ENCODE measurements around the gene IVD.
A peak's percentile ranks its signal among the peaks of the same experiment; 100 is the strongest.

Gene IVD

DNA sequence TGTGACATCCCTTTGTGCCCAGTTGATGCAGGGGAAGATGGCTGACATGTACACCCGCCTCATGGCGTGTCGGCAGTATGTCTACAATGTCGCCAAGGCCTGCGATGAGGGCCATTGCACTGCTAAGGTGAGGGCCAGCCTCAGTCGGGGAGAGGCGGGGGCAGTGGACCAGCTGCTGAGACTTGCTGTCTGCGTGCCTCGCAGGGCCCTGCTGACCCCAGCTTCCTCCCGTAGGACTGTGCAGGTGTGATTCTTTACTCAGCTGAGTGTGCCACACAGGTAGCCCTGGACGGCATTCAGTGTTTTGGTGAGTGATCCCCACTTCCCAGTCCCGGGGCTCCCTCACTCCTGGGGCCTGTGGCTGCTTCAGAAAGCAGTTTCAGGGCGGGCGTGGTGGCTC lies 10.5 kb downstream of the IVD start:
- DNase-seq, result no peak

DNA sequence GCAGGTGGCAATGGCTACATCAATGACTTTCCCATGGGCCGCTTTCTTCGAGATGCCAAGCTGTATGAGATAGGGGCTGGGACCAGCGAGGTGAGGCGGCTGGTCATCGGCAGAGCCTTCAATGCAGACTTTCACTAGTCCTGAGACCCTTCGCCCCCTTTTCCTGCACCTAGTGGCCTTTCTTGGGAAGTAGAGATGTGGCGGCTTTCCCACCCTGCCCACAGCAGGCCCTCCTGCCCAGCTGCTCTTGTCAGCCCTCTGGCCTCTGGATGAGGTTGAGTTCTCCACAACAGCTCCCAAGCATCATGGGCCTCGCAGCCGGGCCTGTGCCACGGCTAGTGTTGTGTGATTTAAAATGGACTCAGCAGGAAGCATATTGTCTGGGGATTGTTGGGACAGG lies 12.5 kb downstream of the IVD start:
- DNase-seq, result no peak

DNA sequence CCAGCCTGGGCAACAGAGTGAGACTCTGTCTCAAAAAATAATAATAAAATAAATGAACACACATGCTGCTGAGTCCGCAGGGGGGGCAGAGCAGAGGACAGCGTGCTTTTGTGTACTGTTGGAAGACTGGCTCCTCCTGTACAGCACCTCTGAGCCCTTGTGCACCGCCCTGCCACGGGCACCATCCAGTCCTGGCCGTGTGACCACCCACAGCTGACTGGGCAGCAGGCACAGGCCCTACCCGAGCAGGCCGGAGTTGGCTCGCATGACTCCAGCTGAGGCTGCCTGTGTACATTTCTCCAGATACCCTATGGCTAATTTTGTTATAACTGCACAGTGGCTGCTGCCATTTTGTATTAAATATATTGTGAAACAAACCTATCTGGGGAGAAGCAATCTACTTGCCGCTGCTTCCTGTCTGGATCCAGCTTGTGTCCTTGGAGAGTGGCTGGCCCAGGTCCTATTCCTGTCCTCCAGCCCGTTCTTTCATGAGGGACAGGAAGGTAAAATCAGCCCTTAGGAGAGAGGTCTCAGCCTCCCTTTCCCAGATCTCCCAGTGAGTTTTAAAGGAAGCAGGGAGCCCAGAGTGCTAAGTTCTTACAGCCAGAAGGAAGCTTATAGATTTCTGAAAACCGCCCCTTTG lies 14.6 kb downstream of the IVD start:
- no peak for DNase-seq

DNA sequence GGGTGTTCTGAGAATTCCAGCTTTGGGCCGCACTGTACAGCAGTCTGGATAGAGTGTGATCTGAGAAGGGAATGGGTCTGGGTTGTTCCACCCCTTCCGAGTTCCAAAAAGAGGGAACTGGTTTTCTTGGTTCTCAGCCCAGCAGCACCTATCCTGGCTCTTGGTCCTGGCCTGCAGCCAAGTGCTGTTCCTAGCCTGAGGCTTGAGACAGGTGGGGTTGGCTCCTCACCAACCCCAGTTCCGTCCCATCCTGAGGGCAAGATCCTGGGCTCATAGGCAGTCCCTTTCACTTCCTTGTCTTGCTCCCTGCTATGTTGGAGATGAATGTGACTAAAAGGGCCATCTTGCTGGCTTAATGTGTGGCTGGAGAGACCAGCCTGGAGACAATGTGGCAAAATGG lies 15.2 kb downstream of the IVD start:
- DNase-seq, result peak; percentile 5

DNA sequence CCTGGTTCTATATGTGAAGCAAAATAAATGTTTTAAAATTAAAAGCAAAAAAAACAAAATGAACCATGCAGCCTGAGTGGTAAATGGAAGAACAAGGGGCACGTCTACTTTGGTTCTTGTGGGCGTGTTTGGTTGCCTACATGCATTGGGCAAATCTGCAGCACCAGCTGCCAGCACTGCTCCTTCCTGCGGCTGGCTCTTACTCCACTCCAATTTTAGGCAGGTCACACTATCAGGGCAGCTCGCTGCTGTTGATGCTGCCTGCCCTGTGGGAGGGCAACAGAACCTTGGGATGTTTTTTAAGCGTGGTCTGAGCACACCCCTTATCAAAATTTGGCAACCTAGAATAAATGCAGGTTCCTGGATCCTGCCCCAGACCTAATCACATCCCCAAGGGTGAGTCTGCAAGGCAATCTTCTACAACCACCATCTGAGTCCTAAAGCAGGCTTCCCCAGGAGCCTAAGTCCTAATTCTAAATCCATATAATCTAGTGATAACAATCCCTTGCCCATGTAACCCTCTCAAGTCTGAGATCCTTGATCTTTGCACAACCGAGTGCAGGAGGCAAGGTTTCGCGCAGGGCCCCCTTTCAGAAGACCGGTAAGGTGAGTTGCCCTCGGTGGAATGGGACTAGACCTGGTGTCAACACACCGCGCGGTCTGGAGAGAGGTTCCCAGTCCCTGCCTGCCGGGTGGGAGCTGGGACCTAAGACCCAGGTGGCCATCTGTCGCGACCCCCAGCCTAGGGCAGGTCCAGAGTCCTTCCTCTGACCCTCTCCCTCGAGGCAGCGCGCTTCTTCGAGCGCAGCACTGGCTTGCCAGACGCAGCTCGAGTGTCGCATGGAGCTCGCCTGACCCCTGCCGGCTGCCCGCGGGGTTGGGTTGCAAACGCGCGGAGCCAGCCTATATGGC lies 15.9 kb downstream of the IVD start:
- peak; percentile 54 for DNase-seq

DNA sequence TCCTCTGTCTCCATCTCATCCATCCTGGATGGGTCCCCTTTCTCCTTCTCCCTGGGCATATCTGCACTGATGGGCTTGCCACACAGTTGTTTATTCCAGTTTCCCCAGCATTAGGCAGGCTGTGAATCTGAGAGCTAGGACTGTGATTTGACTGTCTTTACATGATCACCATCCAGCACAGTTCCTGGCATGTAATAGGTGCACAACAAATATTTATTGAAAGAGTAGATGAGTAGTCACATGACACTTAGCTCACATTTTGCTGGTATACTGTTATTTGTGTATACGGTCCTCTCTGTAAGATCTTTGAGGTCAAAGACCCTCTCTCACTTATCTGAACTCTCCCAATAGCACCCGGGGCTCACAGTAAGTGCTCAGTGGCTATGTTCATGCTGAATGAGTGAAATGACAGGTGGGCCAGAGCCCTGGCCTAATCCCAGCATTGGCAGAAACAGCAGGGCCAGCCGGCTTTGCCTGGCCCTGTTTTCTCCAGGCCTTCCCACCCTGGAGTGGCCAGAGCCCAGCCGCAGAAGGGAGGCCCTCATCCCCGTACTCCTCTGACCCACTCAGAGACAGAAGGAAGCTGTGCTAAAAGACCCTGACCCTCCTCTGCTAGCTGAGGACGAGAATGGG lies 19.0 kb downstream of the IVD start:
- no peak for DNase-seq

DNA sequence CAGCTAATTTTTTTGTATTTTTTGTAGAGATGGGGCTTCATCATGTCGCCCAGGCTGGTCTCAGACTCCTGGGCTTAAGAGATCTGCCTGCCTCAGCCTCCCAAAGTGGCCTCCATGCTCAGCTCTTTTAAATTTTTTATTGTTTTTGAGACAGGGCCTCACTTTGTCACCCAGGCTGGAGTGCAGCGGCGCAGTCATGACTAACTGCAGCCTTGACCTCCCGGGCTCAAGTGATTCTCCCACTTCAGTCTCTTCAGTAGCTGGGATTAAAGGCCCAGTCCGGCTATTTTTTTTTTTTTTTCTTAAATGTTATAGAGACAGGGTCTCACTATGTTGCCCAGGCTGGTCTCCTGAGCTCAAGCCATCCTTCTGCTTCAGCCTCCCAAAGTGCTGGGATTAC lies 20.1 kb downstream of the IVD start:
- no peak for DNase-seq

DNA sequence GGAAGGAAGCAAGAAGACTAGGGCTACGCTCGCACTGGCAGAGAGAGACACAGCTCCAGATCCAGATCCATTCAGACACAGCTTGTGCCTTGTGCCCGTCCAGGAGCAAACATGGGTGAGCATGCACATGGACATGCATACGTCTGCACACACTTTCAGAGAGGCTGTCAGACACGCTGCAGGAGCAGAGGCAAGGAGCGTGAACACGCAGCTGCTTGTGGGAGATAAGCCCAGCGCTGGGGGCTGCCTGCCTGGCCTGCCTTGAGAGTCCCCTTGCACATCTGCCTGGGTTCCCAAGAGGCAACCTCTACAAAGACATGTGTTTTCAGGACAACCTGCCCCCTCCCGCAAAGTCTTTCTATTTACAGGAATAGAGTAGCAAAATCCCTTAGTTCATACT lies 21.6 kb downstream of the IVD start:
- no peak for DNase-seq

DNA sequence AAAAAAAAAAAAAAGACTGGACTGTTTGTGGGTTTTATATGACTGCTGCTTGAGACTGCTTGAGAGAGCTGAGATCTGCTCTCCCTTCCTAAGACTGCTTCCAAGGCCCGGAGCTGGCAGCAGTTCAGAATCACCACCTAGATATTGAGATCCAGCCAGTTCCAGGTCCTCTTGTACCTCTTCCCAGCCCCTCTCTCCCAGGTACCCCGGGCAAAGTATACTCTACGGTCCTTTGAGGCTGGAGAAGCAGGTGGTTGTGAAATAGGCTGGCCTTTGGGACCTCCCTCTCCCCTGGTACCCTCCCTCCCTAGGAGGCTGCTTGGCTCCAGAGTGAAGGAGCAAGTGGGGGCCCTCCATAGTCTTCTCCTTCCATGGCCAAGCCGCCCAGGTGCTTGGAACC lies 22.6 kb downstream of the IVD start:
- no peak for DNase-seq

DNA sequence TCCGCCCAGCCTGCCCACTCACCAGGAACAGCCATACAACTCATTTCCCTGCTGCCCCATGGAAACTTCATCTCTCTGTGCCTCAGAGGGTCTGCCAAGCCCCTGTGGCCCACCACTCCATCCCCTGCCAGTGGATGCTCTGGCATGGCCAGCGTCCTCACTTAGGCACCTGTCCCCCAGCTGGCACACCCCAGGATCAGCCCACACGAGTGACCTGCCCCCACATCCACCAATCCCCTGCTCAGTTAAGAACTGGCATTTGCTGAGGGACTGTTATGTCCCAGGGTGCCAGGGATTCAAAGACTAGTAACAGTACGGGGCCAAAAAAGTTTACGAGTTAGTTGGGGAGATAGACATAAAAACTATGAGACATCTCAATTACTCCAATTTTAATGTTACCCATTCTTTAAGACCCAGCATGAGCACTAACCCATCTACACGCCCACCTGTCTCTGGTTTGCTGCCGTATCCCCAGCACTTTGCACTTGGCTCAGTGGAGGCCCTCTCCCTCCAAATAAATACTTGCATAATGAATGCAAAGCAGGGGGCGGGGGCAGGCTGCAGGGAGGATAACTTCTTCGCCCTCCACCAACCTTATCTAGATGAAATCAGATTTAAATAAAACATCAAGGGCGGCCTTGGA lies 23.6 kb downstream of the IVD start:
- no peak for DNase-seq

DNA sequence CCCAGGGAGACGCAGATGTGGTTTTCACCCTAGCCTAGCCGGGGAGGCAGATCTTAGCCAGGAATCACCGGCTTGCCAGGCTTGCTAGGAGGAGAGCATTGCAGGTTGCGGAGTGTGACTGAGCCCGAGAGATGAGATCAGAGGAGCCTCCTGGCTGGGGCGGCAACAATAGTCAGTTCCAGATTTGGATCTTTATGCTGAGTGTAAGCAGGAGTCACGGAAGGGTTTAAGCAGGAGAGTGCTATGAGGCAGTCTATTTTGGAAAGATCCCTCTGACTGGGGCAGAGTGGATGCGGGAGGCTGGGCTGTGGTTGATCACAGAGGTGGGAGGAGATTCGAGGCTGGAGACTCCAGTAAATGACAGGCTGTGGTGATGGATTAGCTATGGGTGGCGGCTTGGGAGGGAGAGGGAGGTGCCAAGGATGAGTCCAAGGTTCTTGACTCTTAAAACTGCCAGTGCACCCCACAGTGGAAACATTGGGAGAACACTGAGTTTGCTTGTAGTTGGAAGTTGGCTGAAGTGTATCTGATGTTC lies 24.7 kb downstream of the IVD start:
- no peak for DNase-seq

DNA sequence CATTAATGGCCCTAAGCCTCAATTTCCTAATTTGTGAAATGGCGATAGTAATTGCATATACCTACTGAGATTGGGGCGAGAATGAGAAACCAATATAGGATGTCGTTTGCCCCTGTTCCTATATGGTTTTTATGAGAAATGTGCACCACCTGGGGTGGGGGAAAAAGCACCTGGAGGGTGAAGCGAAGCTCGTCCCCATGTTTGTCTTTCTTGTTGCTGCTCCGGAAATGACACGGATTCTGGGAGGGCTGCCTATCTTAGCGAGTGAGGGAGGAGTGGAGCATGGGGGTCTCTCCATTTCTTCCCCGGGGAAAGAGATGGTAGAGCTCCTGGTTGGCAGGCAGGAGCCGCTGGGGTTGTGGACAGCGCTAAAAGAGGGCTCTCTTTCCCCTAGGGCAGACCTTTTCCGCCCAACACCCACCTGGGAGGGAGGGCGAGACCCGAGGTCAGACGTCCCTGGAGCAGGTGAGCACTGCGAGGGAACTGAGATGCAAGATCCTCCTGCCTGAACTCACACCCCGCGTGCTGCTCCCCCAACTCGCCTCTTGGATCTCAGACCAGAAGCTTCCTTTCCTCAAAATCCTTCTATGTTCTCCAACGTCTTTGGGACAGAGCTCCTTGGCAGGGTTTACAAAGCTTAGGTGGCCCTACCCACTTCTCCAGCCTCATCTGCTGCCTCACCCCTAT lies 29.6 kb downstream of the IVD start:
- no peak for DNase-seq

DNA sequence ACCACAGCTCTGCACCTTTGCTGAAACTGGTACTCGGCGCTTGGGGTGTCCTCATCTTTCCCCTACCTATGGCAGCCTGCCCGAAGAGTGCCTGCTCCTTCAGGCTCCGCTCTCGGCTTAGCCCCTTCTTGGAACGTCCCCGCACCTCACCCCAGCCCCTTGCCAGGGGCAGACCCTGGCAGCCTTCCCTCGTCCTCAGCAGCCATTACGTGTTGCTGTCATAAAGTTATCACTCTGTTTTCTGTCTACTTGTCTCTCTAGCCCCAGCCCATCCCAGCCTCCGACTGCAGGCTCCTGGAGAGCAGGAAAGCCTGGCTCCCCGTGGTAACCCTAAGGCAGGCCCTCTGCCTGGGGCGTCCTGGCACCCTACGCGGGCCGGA lies 30.1 kb downstream of the IVD start:
- DNase-seq, result no peak

DNA sequence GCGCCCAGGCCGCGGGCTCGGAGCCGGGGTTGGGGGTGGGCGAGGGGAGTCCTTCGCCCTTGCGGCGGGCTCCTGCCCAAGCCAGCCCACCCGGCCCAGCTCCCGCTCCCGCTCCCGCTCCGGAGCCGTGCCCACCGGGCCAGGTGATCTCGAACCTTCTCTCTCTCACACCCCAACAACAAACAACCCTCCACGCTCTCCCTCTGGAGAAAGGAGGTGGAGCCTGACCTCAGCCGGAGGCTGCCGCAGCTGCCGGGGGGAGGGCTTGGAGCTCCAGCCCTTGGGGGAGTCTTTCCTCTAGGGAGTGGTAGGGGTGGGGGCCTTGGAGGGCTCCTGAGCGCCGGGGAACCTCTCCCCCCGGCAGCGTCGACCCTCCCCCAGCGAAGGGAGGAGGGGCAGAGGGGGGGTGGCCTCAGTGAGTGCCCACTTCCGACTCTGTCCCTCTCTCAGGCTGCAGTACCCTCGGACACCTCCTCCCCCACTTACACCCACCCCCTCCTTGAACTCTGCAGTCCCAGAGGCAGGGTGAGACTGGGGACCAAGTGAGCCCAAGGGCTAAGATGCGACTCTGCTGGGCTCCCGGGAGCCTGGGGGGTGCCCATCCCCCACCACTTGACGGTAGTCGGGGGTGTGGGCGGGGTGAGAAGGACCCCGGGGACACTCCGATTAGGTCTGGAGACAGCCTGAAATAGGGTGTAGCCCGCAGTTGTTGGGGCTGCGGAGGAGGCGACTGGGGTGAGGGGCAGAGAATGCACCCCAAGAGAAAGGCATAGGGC lies 30.7 kb downstream of the IVD start:
- DNase-seq, result peak; percentile 60

DNA sequence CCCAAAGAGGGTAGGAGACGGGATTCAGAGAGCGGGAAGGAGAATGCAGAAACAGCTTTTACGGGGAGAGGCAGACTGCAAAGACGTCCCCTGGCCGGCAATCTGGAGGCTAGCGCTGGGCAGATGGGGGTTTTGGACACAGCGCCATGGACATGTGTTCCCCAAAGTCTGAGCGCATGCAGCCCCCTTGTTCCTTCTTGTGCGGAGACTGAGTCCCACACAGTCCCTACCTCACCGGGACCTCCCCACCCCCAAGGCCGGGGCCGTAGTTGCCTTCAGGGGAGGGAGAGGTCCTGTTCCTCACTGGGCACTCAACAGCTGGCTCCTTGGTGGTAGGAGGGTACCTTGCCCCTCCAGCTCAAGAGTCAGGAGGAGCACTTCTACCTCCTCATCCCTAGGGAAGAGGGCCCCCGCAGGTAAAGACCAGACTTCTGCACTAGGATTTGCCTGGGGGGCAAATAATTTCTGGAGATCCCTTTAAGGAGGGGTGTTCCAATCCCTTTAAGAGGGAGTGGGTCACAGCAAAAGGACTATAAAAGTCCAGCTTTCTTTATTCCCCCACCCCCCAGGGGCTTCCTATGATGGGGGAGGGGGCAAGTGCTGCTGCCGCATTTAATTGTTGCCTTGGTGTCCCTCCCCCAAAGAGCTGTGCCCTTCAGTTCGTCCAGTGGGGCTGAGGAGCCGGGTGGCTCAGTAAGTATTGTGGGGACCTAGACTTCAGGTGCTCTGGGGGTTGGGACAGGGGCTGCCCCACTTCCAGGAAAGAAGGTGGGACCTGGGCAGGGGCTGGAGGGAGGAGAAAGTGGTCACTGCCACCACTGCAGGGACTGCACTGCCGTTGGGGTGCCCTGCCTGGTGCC lies 31.5 kb downstream of the IVD start:
- DNase-seq, result no peak

DNA sequence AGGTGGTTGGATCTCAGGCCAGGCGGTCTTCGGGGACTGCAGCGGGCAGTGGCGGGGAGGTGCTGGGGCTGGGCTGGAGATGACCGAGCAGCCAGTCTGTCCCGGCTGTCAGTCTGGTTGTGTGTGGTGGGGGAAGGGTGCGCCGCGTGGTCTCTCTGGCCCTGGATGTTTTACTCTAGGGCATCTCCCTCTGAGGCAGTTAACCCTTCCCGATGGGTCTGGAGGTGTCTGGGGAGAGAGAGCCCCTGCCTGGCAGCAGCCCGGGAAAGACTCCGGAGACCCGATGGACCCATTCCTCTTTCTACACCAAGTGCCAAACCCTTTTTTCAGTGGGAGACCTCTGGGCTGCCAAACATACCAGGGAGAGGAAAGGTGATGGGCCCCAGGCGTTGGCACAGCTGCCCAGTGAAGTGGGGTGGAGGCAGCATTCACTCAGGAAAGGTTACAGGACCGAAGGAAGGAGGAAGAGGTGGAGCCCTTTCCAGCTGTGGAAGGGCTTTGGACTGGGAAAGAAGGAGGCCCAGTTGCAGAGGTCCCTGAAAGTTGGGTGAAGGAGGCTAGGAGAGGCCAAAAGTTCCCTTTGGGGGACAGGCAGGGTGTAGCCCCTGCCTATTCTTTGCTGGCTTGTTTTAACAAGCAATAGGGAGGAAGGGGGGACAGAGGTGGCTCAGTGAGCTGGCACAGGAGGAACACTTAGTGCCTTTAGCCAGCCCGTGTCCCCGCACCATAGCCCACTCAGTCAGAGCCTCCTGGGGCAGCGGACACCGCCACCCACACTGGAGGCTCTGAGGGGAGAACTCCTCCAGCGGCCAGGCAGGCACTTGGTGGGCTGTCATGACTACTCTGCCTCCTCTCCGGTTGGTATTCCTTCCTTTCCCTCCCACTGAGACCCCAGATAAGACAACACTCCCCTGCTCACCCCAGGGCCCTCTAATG lies 32.4 kb downstream of the IVD start:
- DNase-seq, result no peak

DNA sequence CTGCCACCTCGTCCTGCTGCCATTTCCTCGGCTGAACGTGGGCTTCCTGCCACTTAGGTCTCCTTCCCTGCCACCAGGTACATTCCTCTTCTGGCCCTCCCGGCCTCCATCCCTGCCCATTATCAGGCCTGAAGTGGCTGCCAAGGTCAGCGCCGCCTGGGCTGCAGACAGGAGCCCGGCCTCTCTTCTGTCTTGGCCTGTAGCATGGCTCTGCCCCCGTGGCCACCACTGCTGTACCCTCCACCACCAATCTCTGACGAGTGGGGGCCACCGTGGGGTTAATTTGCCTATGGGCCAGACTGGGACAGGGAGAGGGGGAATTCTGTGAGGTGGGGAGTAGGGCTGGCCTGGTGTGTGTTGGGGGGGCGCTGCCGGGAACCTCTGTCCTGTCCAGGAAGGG lies 33.1 kb downstream of the IVD start:
- no peak for DNase-seq

DNA sequence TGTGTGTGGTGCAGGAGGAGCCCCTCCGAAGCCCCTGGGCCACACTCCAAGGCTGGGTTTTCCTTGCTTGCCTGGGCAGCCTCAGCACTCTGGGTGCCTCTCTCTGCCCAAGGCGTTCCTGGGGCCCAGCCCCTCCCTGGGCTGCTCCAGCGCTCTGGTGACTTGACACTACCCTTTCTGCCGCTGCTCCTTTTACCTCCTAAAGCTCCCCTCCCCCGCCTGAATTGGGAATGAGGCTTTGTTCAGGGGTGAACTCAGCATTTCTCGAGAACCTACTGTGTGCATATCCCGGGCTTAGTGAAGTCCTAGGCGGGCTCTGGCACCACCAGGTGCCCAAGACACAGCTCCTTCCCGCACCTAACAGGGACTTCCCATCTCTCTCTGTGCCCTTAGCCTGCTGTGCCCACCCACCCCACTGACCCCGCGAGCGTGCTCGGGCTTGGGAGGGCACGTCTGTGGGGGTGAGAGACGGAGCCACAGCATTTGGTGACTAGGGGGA lies 33.9 kb downstream of the IVD start:
- peak; percentile 9 for DNase-seq

DNA sequence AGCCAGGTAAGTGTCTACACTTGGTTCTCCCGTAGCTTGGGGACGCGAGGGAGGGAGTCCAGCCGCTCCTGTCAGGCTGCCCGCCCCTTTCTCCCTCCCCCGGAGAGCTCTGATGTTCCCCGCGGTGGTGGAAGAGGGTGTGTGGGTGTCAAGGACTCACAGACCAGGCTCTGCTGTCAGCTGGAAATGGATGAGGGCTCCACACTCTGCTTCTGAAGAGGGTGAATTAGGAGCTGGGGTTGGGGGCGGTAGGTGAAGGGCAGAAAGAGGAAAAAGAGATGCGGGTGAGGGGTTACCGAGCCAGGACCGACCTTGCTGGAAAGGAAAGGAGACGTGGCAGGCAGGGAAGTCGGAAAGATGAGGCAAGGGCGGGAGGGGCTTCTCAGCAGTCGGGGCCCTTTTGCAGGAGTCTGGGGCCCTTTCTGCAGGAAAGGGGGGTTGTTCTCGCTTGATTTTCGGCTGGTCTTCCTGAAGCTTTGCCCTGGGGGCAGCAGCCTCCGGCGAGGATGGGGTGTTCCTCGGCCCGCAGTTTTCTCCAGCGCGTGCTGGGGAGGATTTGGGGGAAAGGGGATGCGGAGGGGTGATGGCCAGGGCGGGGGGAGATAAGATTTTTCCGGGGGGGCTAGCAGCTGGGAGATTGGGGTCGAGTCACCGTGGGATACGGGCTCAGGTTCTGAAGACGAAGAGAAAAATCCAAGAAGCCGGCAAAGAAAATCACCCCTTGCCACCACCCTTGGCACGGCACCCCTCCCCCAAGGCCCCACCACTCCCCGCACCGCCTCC lies 34.6 kb downstream of the IVD start:
- no peak for DNase-seq

Data from NCI-H1436 (cell line).